HCT116 (cell line): ENCODE results near the gene SPRED2. TPM values are rescaled to one million over a fixed set of nuclear protein-coding genes. Genes with fewer than 3 reads are reported as not detected.

ENCODE experiments used
- ATAC-seq: fragments of 200-7000 bp; cut with Tn5 transposase; 2 replicates; pipeline ENCODE4 v1.9.1; 2020; ENCODE audit warnings: mild to moderate bottlenecking, moderate library complexity
- BruUV-seq: library from RNA; stranded (reverse); fragments of 400-500 nt; replicated peaks from 2 replicates; lab custom pipeline; 2021; lab: Mats Ljungman, UMichigan
- CTCF ChIA-PET: fragments of 300-600 bp; sonication (Branson Sonifier 250); formaldehyde crosslinking; loops from one replicate; lab custom pipeline; 2021; ENCODE audit warnings: antibody characterized with exemption; lab: Charles Lee
- POLR2A ChIA-PET: fragments of 300-600, 350-600 bp; sonication (Branson Sonifier 250); formaldehyde crosslinking; loops from one replicate; lab custom pipeline; 2021; ENCODE audit warnings: antibody characterized with exemption; lab: Charles Lee
- RAD21 ChIA-PET, 2 experiments: fragments of 300-600 bp; sonication (Branson Sonifier 250); formaldehyde crosslinking; loops; one replicate each; lab custom pipeline; 2023; ENCODE audit warnings: low total read pairs in 2 of 2; ENCODE audit not compliant: uncharacterized antibody in 2 of 2, unreplicated experiment in 2 of 2, low non-redundant PET in 1 of 2; lab: Charles Lee
- DNase-seq: peaks from one replicate; pipeline ENCODE4 v3.0.0-alpha.2; 2010; ENCODE audit warnings: low read depth, low spot score
- H2AFZ ChIP-seq: fragments of 200-600 bp; shearing (Covaris generic), sonication (generic); 2 replicates; pipeline ENCODE4 v1.6.1; 2017; ENCODE audit warnings: low read depth, mixed run types, mixed read lengths, antibody characterized with exemption, low read length; ENCODE audit not compliant: poor library complexity, severe bottlenecking
- H3K27ac ChIP-seq: 2 replicates; pipeline ENCODE4 v1.5.1; 2012; ENCODE audit warnings: low read depth, low read length
- H3K27me3 ChIP-seq: fragments of 200-600 bp; sonication (generic); 2 replicates; pipeline ENCODE4 v1.6.1; 2016; ENCODE audit warnings: mixed run types, low read length, mixed read lengths; ENCODE audit not compliant: insufficient read depth
- H3K36me3 ChIP-seq, 2 experiments: fragments of 200-500 bp in 1 of 2; fragments of 200-600 bp in 1 of 2; sonication (Bioruptor generic) in 1 of 2; sonication (generic) in 1 of 2; 2 replicates each; pipeline versions ENCODE4 v1.5.1 to v1.6.1; 2014 to 2016; ENCODE audit warnings: low read length in 2 of 2, inconsistent platforms in 1 of 2, mixed read lengths in 1 of 2, mixed run types in 1 of 2; ENCODE audit not compliant: insufficient read depth in 2 of 2, control insufficient read depth in 1 of 2
- H3K4me1 ChIP-seq, 2 experiments: fragments of 200-600 bp in 1 of 2; sonication (generic) in 1 of 2; 2 replicates each; pipeline versions ENCODE4 v1.5.1 to v1.6.1; 2012 to 2017; ENCODE audit warnings: low read length in 2 of 2, inconsistent platforms in 1 of 2, mild to moderate bottlenecking in 1 of 2, mixed read lengths in 1 of 2, mixed run types in 1 of 2, moderate library complexity in 1 of 2; ENCODE audit not compliant: insufficient read depth in 2 of 2, control insufficient read depth in 1 of 2
- H3K4me2 ChIP-seq: fragments of 200-600 bp; sonication (generic); 2 replicates; pipeline ENCODE4 v1.6.1; 2017; ENCODE audit warnings: mixed run types, low read length, mixed read lengths
- H3K4me3 ChIP-seq, 2 experiments: fragments of 200-600 bp in 1 of 2; sonication (generic) in 1 of 2; replicated peaks in 1 of 2; 2 replicates each; pipeline ENCODE4 v1.5.1; 2011 to 2016; ENCODE audit warnings: low read length in 2 of 2, control low read depth in 1 of 2, low read depth in 1 of 2, mild to moderate bottlenecking in 1 of 2, mixed read lengths in 1 of 2, mixed run types in 1 of 2
- H3K79me2 ChIP-seq: fragments of 200-600 bp; sonication (generic); 2 replicates; pipeline ENCODE4 v1.6.1; 2017; ENCODE audit warnings: mild to moderate bottlenecking, mixed run types, low read length, moderate library complexity, mixed read lengths; ENCODE audit not compliant: insufficient read depth
- H3K9ac ChIP-seq: fragments of 200-600 bp; sonication (generic); 2 replicates; pipeline ENCODE4 v1.6.1; 2016; ENCODE audit warnings: low read length, mixed read lengths
- H3K9me2 ChIP-seq: fragments of 200-600 bp; sonication (generic), shearing (Covaris generic); 2 replicates; pipeline ENCODE4 v1.6.1; 2017; ENCODE audit warnings: mixed run types, mild to moderate bottlenecking, moderate library complexity; ENCODE audit not compliant: insufficient read depth
- H3K9me3 ChIP-seq, 2 experiments: fragments of 200-500 bp in 1 of 2; fragments of 200-600 bp in 1 of 2; sonication (Bioruptor generic) in 1 of 2; sonication (generic) in 1 of 2; 2 replicates each; pipeline ENCODE4 v1.6.1; 2014 to 2017; ENCODE audit warnings: low read length in 2 of 2, mixed read lengths in 2 of 2, inconsistent platforms in 1 of 2, low read depth in 1 of 2, mild to moderate bottlenecking in 1 of 2, mixed run types in 1 of 2, moderate library complexity in 1 of 2; ENCODE audit not compliant: control insufficient read depth in 1 of 2, insufficient read depth in 1 of 2
- H4K20me1 ChIP-seq: fragments of 200-600 bp; sonication (generic), shearing (Covaris generic); 2 replicates; pipeline ENCODE4 v1.6.1; 2017; ENCODE audit warnings: mixed run types, mild to moderate bottlenecking, moderate library complexity; ENCODE audit not compliant: insufficient read depth
- ATF3 ChIP-seq: IDR thresholded peaks from 2 replicates; pipeline ENCODE4 v1.6.1; 2012
- CBX3 ChIP-seq: IDR thresholded peaks from 2 replicates; pipeline ENCODE4 v1.6.1; 2012; ENCODE audit warnings: low read depth
- CEBPB ChIP-seq: IDR thresholded peaks from 2 replicates; pipeline ENCODE4 v1.6.1; 2012; ENCODE audit warnings: low read depth
- ELF1 ChIP-seq: IDR thresholded peaks from 2 replicates; pipeline ENCODE4 v1.6.1; 2012; ENCODE audit warnings: low read depth, borderline replicate concordance
- EZH2 ChIP-seq: fragments of 200-600 bp; sonication (generic); IDR thresholded peaks from 2 replicates; pipeline ENCODE4 v1.6.1; 2017; ENCODE audit warnings: antibody characterized with exemption, mixed run types
- EZH2phosphoT487 ChIP-seq: fragments of 200-600 bp; IDR thresholded peaks from 2 replicates; pipeline ENCODE4 v1.6.1; 2018; ENCODE audit warnings: antibody characterized with exemption, borderline replicate concordance
- FOSL1 ChIP-seq: IDR thresholded peaks from 2 replicates; pipeline ENCODE4 v1.6.1; 2012; ENCODE audit warnings: low read depth
- JUND ChIP-seq: IDR thresholded peaks from 2 replicates; pipeline ENCODE4 v1.6.1; 2012
- POLR2A ChIP-seq: IDR thresholded peaks from 2 replicates; pipeline ENCODE4 v1.7.0; 2011; ENCODE audit warnings: borderline replicate concordance; ENCODE audit not compliant: insufficient read depth, insufficient read length; ENCODE audit errors: extremely low read depth
- POLR2AphosphoS5 ChIP-seq: IDR thresholded peaks from 2 replicates; pipeline ENCODE4 v1.6.1; 2011; ENCODE audit warnings: mild to moderate bottlenecking, low read depth, low read length, moderate library complexity
- RAD21 ChIP-seq: IDR thresholded peaks from 2 replicates; pipeline ENCODE4 v1.6.1; 2012; ENCODE audit warnings: low read depth, mild to moderate bottlenecking
- SIN3A ChIP-seq: IDR thresholded peaks from 2 replicates; pipeline ENCODE4 v1.6.1; 2012; ENCODE audit warnings: low read depth
- SRF ChIP-seq: IDR thresholded peaks from 2 replicates; pipeline ENCODE4 v1.6.1; 2012; ENCODE audit warnings: low read depth
- TCF7L2 ChIP-seq: IDR thresholded peaks from 2 replicates; pipeline ENCODE4 v1.7.0; 2011; ENCODE audit warnings: borderline replicate concordance, inconsistent platforms; ENCODE audit not compliant: insufficient read depth, insufficient read length; ENCODE audit errors: extremely low read depth
- YY1 ChIP-seq: IDR thresholded peaks from 2 replicates; pipeline ENCODE4 v1.6.1; 2011; ENCODE audit warnings: low read length, low read depth, moderate library complexity, mild to moderate bottlenecking; ENCODE audit not compliant: insufficient replicate concordance; ENCODE audit errors: extremely low read depth
- ZNF274 ChIP-seq: fragments of 200-500 bp; sonication (Bioruptor generic); IDR thresholded peaks from 2 replicates; pipeline ENCODE4 v1.6.1; 2014; ENCODE audit warnings: mild to moderate bottlenecking, low read depth, low read length, inconsistent platforms
- intact Hi-C: fragments of 100-400 bp; cut with micrococcal nuclease; formaldehyde crosslinking; loops from 2 replicates; pipeline ENCODE4 v1.10.0; 2022
- total RNA-seq: library from RNA; stranded (reverse); gene quantifications from one replicate; pipeline ENCODE4 v1.2.1, GENCODE V29; 2021; ENCODE audit not compliant: unreplicated experiment
- TF ChIP-seq, protein P1 (sequence below): IDR thresholded peaks from 2 replicates; pipeline ENCODE4 v1.6.1; 2012
- TF ChIP-seq, protein P2 (sequence below): IDR thresholded peaks from 2 replicates; pipeline ENCODE4 v1.6.1; 2011; ENCODE audit warnings: mild to moderate bottlenecking, low read length, moderate library complexity; ENCODE audit not compliant: insufficient replicate concordance; ENCODE audit errors: extremely low read depth

The SPRED2 gene
- total RNA-seq, 1 experiment from 2014 or later, result 62.6 TPM

- DNase-seq (no peak), ATAC-seq (no peak)
- CTCF ChIA-PET, result no interaction called here
- RAD21 ChIA-PET, result no interaction called here
- no peak for TF ChIP-seq ELF1
- intact Hi-C loops, result no loop called here
- Histone ChIP-seq H3K9ac (no peak overlapping the region), H3K27me3 (no peaks in the 10 kb centered on the region), H3K4me2 (no peak overlapping the region), H3K27ac (no peak overlapping the region), H3K4me1 (no peaks in the 10 kb centered on the region), H2AFZ (no peak overlapping the region), H3K9me3 (no peaks in the 10 kb centered on the region), H3K4me3 (no peak overlapping the region), H3K9me2 (no peaks in the 10 kb centered on the region), H4K20me1 (no peaks in the 10 kb centered on the region), H3K36me3 (no peaks in the 10 kb centered on the region), H3K79me2 (no peaks in the 10 kb centered on the region)
- BruUV-seq, result no TSS peak
- POLR2A ChIA-PET, result no interaction called here
These were observed 46.2 kb upstream of the SPRED2 start for GRCh38 chr2:65478498-65479135.

DNA sequence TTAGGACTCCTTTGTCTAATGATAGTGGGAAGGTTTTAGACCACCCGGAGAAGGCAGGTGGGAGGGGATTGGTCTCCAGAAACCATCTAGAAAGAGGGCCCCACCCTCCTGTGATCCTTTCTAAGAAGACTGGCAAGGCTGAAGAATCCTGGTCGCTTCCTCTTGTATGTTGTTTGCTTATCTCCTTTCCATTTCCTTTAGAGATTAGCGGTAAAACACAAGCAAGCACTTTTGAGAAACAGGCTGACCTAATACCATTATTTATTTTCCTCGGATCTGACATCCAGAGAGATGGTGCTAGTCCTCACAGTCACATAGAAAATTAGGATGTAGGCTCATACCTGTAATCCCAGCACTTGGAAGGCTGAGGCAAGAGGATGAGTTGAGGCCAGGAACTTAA, 45.2 kb upstream of the SPRED2 start:
- no TSS peak for BruUV-seq
- ChIA-PET CTCF (no interaction called here), POLR2A (no interaction called here), RAD21 (no interaction called here)
- H3K9ac ChIP-seq, result no peak overlapping the region
- ATAC-seq (no peak), DNase-seq (no peak)
- no peaks in the 10 kb centered on the region for H3K9me2 ChIP-seq
- H3K79me2 ChIP-seq, result no peaks in the 10 kb centered on the region
- no peaks in the 10 kb centered on the region for H3K27me3 ChIP-seq
- H3K9me3 ChIP-seq, result no peaks in the 10 kb centered on the region
- H2AFZ ChIP-seq, result no peak overlapping the region
- H3K4me3 ChIP-seq, result no peak overlapping the region
- no peaks in the 10 kb centered on the region for H3K36me3 ChIP-seq
- intact Hi-C loops, result no loop called here
- no peak overlapping the region for H3K27ac ChIP-seq
- no peak overlapping the region for H3K4me2 ChIP-seq
- H4K20me1 ChIP-seq, result no peaks in the 10 kb centered on the region
- no peaks in the 10 kb centered on the region for H3K4me1 ChIP-seq
- TF ChIP-seq POLR2AphosphoS5 (no peak), ATF3 (no peak), CEBPB (no peak), RAD21 (no peak), POLR2A (no peak), ELF1 (no peak), TCF7L2 (no peak), SIN3A (no peak), SRF (no peak), EZH2phosphoT487 (no peak), ZNF274 (no peak), EZH2 (no peak), FOSL1 (no peak), CBX3 (no peak), YY1 (no peak), JUND (no peak)
- TF ChIP-seq, protein P1, sequence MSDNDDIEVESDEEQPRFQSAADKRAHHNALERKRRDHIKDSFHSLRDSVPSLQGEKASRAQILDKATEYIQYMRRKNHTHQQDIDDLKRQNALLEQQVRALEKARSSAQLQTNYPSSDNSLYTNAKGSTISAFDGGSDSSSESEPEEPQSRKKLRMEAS, result no peak
- TF ChIP-seq, protein P2, sequence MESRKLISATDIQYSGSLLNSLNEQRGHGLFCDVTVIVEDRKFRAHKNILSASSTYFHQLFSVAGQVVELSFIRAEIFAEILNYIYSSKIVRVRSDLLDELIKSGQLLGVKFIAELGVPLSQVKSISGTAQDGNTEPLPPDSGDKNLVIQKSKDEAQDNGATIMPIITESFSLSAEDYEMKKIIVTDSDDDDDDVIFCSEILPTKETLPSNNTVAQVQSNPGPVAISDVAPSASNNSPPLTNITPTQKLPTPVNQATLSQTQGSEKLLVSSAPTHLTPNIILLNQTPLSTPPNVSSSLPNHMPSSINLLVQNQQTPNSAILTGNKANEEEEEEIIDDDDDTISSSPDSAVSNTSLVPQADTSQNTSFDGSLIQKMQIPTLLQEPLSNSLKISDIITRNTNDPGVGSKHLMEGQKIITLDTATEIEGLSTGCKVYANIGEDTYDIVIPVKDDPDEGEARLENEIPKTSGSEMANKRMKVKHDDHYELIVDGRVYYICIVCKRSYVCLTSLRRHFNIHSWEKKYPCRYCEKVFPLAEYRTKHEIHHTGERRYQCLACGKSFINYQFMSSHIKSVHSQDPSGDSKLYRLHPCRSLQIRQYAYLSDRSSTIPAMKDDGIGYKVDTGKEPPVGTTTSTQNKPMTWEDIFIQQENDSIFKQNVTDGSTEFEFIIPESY, result no peak
